HEK293T (cell line): ENCODE data around the gene ADGRB3.

Source experiments
- BHLHE40 ChIP-seq: fragments of 450-650 bp; IDR thresholded peaks from 2 replicates; pipeline ENCODE4 v1.6.1; 2016; ENCODE audit warnings: mild to moderate bottlenecking, moderate library complexity, borderline replicate concordance
- FOXK2 ChIP-seq: fragments of 450-650 bp; IDR thresholded peaks from 2 replicates; pipeline ENCODE4 v1.6.1; 2016; ENCODE audit warnings: mild to moderate bottlenecking
- HDGF ChIP-seq: fragments of 450-650 bp; IDR thresholded peaks from 2 replicates; pipeline ENCODE4 v1.6.1; 2017; ENCODE audit warnings: antibody characterized with exemption, borderline replicate concordance
- SP1 ChIP-seq: fragments of 450-650 bp; IDR thresholded peaks from 2 replicates; pipeline ENCODE4 v1.6.1; 2017
- TARDBP ChIP-seq: fragments of 450-650 bp; IDR thresholded peaks from 2 replicates; pipeline ENCODE4 v1.6.1; 2016

- TF ChIP-seq TARDBP (no peak), FOXK2 (no peak), SP1 (no peak), BHLHE40 (no peak), HDGF (no peak)
Measured at GRCh38 chr6:68868646-68869045, 233.6 kb downstream of the ADGRB3 start.
